Osteoblast (primary cell): Measurements from ENCODE around the gene C2orf80. TPM values are rescaled to one million over a fixed set of nuclear protein-coding genes. Genes with fewer than 3 reads are reported as not detected.

ENCODE experiments used
- DNase-seq: peaks from one replicate; pipeline ENCODE4 v3.0.0; 2011; ENCODE audit warnings: low spot score, mixed read lengths; ENCODE audit not compliant: insufficient read length; ENCODE audit errors: missing footprints
- H2AFZ ChIP-seq: 2 replicates; pipeline ENCODE4 v1.6.0; 2011; ENCODE audit warnings: mild to moderate bottlenecking, low read length
- H3K27ac ChIP-seq: 2 replicates; pipeline ENCODE4 v1.5.1; 2011; ENCODE audit warnings: mild to moderate bottlenecking, low read depth, low read length, moderate library complexity
- H3K27me3 ChIP-seq: 2 replicates; pipeline ENCODE4 v1.6.0; 2012; ENCODE audit warnings: mild to moderate bottlenecking, control low read depth, inconsistent platforms, low read length, moderate library complexity; ENCODE audit not compliant: insufficient read depth
- H3K36me3 ChIP-seq: 2 replicates; pipeline ENCODE4 v1.5.1; 2011; ENCODE audit warnings: mild to moderate bottlenecking, low read length, control low read depth, moderate library complexity; ENCODE audit not compliant: insufficient read depth
- H3K4me1 ChIP-seq: 2 replicates; pipeline ENCODE4 v1.5.1; 2011; ENCODE audit warnings: mild to moderate bottlenecking, low read length, control low read depth, moderate library complexity; ENCODE audit not compliant: insufficient read depth
- H3K4me2 ChIP-seq: 2 replicates; pipeline ENCODE4 v1.6.0; 2011; ENCODE audit warnings: mild to moderate bottlenecking, low read length; ENCODE audit not compliant: insufficient read depth
- H3K4me3 ChIP-seq: fragments of 200-600 bp; sonication (generic); 3 replicates; pipeline ENCODE4 v1.5.1; 2012; ENCODE audit warnings: mild to moderate bottlenecking, low read length, inconsistent platforms; ENCODE audit not compliant: insufficient read depth
- H3K79me2 ChIP-seq: 2 replicates; pipeline ENCODE4 v1.6.0; 2012; ENCODE audit warnings: mild to moderate bottlenecking, low read length, control low read depth, inconsistent platforms; ENCODE audit not compliant: insufficient read depth
- H3K9me3 ChIP-seq: 2 replicates; pipeline ENCODE4 v1.5.1; 2011; ENCODE audit warnings: low read depth, low read length, control low read depth
- H4K20me1 ChIP-seq: 2 replicates; pipeline ENCODE4 v1.6.0; 2012; ENCODE audit warnings: mild to moderate bottlenecking, low read length, control low read depth; ENCODE audit not compliant: insufficient read depth
- total RNA-seq: library from RNA; depleted of rRNA; stranded (reverse); fragments of >200 nt; gene quantifications from 2 replicates; pipeline ENCODE4 v1.2.3, GENCODE V29; 2012
- TF ChIP-seq, protein P1 (sequence below): IDR thresholded peaks from 2 replicates; pipeline ENCODE4 v1.5.1; 2011; ENCODE audit warnings: mild to moderate bottlenecking, low read depth, low read length, moderate library complexity; ENCODE audit errors: extremely low read depth

The C2orf80 gene
- total RNA-seq, 1 donor, result not detected

- H3K4me2 ChIP-seq, result no peak overlapping the region
- no peaks in the 10 kb centered on the region for H3K9me3 ChIP-seq
- H3K27ac ChIP-seq, result no peak overlapping the region
- no peaks in the 10 kb centered on the region for H4K20me1 ChIP-seq
- H2AFZ ChIP-seq, result no peak overlapping the region
- no peak overlapping the region for H3K4me3 ChIP-seq
- no peaks in the 10 kb centered on the region for H3K36me3 ChIP-seq
- no peaks in the 10 kb centered on the region for H3K79me2 ChIP-seq
- H3K4me1 ChIP-seq, result no peaks in the 10 kb centered on the region
- peaks cover 11% of the 10 kb centered on the region for H3K27me3 ChIP-seq
- DNase-seq, result peak; percentile 32
- TF ChIP-seq, protein P1, sequence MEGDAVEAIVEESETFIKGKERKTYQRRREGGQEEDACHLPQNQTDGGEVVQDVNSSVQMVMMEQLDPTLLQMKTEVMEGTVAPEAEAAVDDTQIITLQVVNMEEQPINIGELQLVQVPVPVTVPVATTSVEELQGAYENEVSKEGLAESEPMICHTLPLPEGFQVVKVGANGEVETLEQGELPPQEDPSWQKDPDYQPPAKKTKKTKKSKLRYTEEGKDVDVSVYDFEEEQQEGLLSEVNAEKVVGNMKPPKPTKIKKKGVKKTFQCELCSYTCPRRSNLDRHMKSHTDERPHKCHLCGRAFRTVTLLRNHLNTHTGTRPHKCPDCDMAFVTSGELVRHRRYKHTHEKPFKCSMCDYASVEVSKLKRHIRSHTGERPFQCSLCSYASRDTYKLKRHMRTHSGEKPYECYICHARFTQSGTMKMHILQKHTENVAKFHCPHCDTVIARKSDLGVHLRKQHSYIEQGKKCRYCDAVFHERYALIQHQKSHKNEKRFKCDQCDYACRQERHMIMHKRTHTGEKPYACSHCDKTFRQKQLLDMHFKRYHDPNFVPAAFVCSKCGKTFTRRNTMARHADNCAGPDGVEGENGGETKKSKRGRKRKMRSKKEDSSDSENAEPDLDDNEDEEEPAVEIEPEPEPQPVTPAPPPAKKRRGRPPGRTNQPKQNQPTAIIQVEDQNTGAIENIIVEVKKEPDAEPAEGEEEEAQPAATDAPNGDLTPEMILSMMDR, result no peak
These were observed 17.7 kb downstream of the C2orf80 start for GRCh38 chr2:208172125-208172524.

DNA sequence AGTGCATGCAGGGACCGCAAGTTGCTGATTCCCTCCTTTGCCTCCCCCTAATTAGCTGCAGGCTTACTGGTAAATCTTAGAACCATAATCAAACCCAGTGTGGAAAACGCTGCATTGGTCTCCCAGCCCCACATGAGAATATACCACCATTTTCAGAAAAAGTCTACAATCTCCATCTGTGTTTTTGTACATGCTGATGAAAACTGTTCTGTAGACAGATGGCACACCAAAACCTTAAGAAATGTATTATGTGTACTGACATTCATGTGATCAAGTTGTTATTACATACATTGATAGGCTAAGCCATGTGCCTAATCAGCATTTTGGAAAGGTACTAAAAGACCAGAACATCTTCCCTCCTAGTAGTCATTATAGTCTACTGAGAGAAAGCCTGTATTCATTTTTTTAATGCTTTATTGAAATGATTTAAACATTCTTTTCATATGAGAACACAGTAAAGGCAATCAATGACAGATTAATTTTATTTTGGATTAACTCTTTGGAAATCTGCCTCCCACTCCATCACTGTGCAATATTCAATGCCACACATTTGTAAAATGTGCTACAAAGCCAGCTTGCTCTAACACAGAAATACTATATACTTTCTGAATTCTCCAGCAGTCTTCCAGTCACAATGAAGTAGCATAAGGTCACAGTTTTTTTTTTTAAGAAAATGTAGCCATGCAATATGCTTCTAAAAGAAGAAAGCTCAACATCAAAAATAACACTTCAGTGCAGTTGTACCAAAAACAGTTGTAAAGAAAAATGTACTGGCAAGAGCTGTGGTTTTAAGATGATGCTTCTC, 24.7 kb downstream of the C2orf80 start:
- TF ChIP-seq, protein P1, result no peak
- Histone ChIP-seq H3K79me2 (no peaks in the 10 kb centered on the region), H3K27me3 (peaks cover 10% of the 10 kb centered on the region), H3K4me1 (no peaks in the 10 kb centered on the region), H3K27ac (no peak overlapping the region), H3K4me2 (no peak overlapping the region), H3K9me3 (no peaks in the 10 kb centered on the region), H4K20me1 (no peaks in the 10 kb centered on the region), H3K36me3 (no peaks in the 10 kb centered on the region), H2AFZ (no peak overlapping the region), H3K4me3 (no peak overlapping the region)
- no peak for DNase-seq

DNA sequence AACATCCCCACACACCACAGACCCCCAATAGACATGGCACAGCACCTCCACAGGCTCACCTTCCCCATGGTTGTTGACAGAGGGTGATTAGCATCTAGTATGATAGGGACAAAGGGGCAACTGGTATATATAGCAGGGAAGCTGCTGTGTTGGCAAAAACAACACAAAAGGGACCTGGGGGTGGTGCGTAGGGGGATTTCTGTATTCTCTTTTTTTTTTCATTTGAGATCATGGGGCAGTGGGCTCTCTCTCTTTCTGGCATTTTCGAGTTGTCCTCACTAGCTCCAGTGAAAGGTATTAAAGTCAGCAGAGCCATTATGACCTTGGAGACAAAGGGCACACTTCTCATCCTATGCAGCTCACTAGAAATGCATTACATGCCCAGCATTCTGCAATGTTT, 26.3 kb downstream of the C2orf80 start, which contains the start of gene CRYGA:
Gene CRYGA, minus strand, starts transcription at position 101 of the 400 bp plus-strand sequence. Its CDS starts 33 bp downstream, at position 68.
- Histone ChIP-seq H3K36me3 (no peaks in the 10 kb centered on the region), H3K4me1 (no peaks in the 10 kb centered on the region), H3K79me2 (no peaks in the 10 kb centered on the region), H4K20me1 (no peaks in the 10 kb centered on the region), H3K4me2 (no peak within 1 kb of the TSS), H3K27ac (no peak within 1 kb of the TSS), H2AFZ (no peak within 1 kb of the TSS), H3K27me3 (peaks cover 7% of the 10 kb centered on the region), H3K4me3 (no peak within 1 kb of the TSS), H3K9me3 (no peaks in the 10 kb centered on the region)
- no peak for DNase-seq
- TF ChIP-seq, protein P1, result no peak

DNA sequence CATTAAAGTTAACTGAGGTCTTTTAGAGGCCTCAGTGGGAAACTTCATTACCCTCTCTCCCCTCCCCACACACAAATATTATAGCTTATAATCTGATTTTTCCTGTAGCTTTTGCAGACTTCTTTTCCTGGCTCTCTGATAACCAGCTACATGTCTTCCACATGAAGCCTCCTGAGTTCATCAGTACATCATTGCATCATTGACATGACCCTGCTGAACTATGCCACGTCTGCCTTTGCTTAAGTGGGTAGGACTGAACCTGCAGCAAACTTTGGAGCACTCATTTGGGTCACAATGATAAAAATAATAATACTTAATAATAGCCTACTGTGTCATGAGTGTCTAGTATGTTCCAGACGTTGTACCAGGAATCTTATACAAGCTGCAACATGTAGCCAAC, 33.4 kb downstream of the C2orf80 start:
- no peaks in the 10 kb centered on the region for H3K9me3 ChIP-seq
- no peak overlapping the region for H3K4me3 ChIP-seq
- H2AFZ ChIP-seq, result no peak overlapping the region
- H3K4me2 ChIP-seq, result no peak overlapping the region
- H3K4me1 ChIP-seq, result no peaks in the 10 kb centered on the region
- no peaks in the 10 kb centered on the region for H3K36me3 ChIP-seq
- no peak for DNase-seq
- H3K79me2 ChIP-seq, result no peaks in the 10 kb centered on the region
- no peaks in the 10 kb centered on the region for H3K27me3 ChIP-seq
- TF ChIP-seq, protein P1, result no peak
- H3K27ac ChIP-seq, result no peak overlapping the region
- H4K20me1 ChIP-seq, result no peaks in the 10 kb centered on the region
